Breast epithelium (tissue), 4 donors: Measurements from ENCODE around the gene KIAA2012. TPM values are rescaled to one million over a fixed set of nuclear protein-coding genes. Genes with fewer than 3 reads are reported as not detected.

Source experiments
- DNase-seq, 2 donors: peaks; one replicate each; pipeline ENCODE4 v3.0.0-alpha.2; 2019; ENCODE audit warnings: low spot score in 2 of 2
- H3K27ac ChIP-seq, 2 donors: fragments of 200-600 bp; sonication (generic) in 1 of 2; one replicate each; pipeline ENCODE4 v1.5.1; 2016 to 2019; ENCODE audit warnings: mild to moderate bottlenecking in 1 of 2
- H3K27me3 ChIP-seq, 2 donors: fragments of 200-600 bp; sonication (generic) in 1 of 2; one replicate each; pipeline versions ENCODE4 v1.5.1 to v1.6.0; 2017 to 2019; ENCODE audit warnings: control low read depth in 1 of 2, mild to moderate bottlenecking in 1 of 2
- H3K36me3 ChIP-seq: fragments of 200-600 bp; one replicate; pipeline ENCODE4 v1.5.1; 2019
- H3K4me1 ChIP-seq, 2 donors: fragments of 200-600 bp; sonication (generic); one replicate each; pipeline ENCODE4 v1.5.1; 2016 to 2019; ENCODE audit warnings: control low read depth in 1 of 2
- H3K4me3 ChIP-seq, 3 donors: fragments of 200-600 bp; sonication (generic); 1 replicate in 2 of 3; 2 replicates in 1 of 3; pipeline ENCODE4 v1.5.1; 2016 to 2019; ENCODE audit warnings: mild to moderate bottlenecking in 3 of 3, moderate library complexity in 2 of 3
- H3K9me3 ChIP-seq, 2 donors: fragments of 200-600 bp; sonication (generic) in 1 of 2; one replicate each; pipeline ENCODE4 v1.5.1; 2016 to 2019; ENCODE audit warnings: control low read depth in 1 of 2
- POLR2A ChIP-seq: fragments of 450-650 bp; IDR thresholded peaks from one replicate; pipeline ENCODE4 v1.6.1; 2016; ENCODE audit warnings: antibody characterized with exemption, mild to moderate bottlenecking, moderate library complexity
- POLR2AphosphoS5 ChIP-seq, 3 donors: sonication (generic); formaldehyde crosslinking; IDR thresholded peaks; one replicate each; pipeline ENCODE4 v1.6.1; 2017; ENCODE audit warnings: antibody characterized with exemption in 3 of 3
- intact Hi-C: fragments of 100-400 bp; cut with DNase I; formaldehyde crosslinking; loops from one replicate; pipeline ENCODE4 v1.15.1; 2023; ENCODE audit warnings: low total_unique reads
- total RNA-seq, 3 donors: library from RNA; depleted of rRNA; stranded (reverse); fragments of >200 nt; gene quantifications; one replicate each; pipeline ENCODE4 v1.1.0, GENCODE V29; 2016
- TF ChIP-seq, protein P1 (sequence below), 3 donors: fragments of 450-650 bp; IDR thresholded peaks; one replicate each; pipeline ENCODE4 v1.5.1; 2016 to 2017; ENCODE audit warnings: antibody characterized with exemption in 3 of 3, mild to moderate bottlenecking in 3 of 3, moderate library complexity in 3 of 3

KIAA2012 gene
- total RNA-seq, 3 donors from 2014 or later = not detected

DNA sequence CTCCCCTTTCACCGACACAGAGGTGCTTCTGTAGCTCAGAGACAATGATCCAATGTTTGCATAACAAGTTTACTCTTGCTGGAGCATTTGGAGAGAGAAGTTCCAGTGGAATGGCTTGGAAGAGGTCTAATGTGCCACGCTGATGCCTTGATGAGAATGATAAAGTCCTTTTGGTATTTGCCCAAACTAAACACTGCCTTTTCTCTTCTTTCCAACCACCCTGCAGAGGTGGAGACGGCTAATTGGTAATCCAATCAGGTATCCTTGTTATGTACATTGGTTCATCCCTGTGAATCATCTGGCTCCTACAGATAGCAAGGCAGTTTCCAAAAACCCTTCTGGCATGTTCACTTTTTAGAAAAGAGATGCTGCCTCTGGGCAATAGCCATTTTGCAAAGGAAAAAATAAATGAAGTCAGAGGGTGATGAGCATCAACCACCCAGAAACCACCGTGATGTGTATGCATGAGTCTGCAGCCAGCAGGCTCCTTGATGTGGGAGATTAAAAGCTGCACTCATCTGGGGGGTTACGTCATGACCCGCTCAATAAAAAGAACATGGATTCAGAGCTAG, 40.6 kb downstream of the KIAA2012 start:
- H3K4me3 ChIP-seq = no peak overlapping the region
- no peaks in the 10 kb centered on the region for H3K9me3 ChIP-seq
- no peaks in the 10 kb centered on the region for H3K27me3 ChIP-seq
- H3K4me1 ChIP-seq = no peaks in the 10 kb centered on the region
- H3K27ac ChIP-seq = peak overlapping the region; percentile 38 to 69
- TF ChIP-seq POLR2A = no peak
- TF ChIP-seq, protein P1, sequence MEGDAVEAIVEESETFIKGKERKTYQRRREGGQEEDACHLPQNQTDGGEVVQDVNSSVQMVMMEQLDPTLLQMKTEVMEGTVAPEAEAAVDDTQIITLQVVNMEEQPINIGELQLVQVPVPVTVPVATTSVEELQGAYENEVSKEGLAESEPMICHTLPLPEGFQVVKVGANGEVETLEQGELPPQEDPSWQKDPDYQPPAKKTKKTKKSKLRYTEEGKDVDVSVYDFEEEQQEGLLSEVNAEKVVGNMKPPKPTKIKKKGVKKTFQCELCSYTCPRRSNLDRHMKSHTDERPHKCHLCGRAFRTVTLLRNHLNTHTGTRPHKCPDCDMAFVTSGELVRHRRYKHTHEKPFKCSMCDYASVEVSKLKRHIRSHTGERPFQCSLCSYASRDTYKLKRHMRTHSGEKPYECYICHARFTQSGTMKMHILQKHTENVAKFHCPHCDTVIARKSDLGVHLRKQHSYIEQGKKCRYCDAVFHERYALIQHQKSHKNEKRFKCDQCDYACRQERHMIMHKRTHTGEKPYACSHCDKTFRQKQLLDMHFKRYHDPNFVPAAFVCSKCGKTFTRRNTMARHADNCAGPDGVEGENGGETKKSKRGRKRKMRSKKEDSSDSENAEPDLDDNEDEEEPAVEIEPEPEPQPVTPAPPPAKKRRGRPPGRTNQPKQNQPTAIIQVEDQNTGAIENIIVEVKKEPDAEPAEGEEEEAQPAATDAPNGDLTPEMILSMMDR (IDR thresholded peaks at IDR 0.05) = no peak
- no peak for TF ChIP-seq POLR2AphosphoS5 (IDR thresholded peaks at IDR 0.05)
- intact Hi-C loops = no loop called here
- DNase-seq = no peak
- no peaks in the 10 kb centered on the region for H3K36me3 ChIP-seq

DNA sequence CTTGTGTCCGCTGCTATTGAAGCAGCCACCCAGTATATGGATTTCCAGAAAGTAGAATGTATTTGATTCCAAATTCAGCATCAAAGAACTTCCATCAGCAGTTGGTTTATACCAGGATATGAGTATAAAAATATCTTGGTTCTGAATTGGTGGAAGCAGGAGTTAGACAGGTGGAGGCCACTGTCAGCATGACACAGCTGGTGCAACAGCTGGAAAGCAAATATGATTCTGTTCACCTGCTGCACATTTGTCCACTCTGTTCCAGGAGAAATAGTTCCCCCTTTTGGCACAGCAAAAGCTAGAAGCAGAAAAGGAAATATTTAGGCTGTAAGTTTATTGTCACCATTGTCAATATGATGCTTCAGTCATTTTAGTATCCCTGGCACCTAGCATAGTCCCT, 41.2 kb downstream of the KIAA2012 start:
- DNase-seq = no peak
- intact Hi-C loops = no loop called here
- no peaks in the 10 kb centered on the region for H3K36me3 ChIP-seq
- no peaks in the 10 kb centered on the region for H3K27me3 ChIP-seq
- H3K27ac ChIP-seq = peak overlapping the region in 1 of 2 donors; percentile 69
- no peaks in the 10 kb centered on the region for H3K9me3 ChIP-seq
- H3K4me3 ChIP-seq = no peak overlapping the region
- TF ChIP-seq POLR2AphosphoS5 (IDR thresholded peaks at IDR 0.05) (no peak), POLR2A (no peak)
- TF ChIP-seq, protein P1 (IDR thresholded peaks at IDR 0.05) = no peak
- H3K4me1 ChIP-seq = no peaks in the 10 kb centered on the region

DNA sequence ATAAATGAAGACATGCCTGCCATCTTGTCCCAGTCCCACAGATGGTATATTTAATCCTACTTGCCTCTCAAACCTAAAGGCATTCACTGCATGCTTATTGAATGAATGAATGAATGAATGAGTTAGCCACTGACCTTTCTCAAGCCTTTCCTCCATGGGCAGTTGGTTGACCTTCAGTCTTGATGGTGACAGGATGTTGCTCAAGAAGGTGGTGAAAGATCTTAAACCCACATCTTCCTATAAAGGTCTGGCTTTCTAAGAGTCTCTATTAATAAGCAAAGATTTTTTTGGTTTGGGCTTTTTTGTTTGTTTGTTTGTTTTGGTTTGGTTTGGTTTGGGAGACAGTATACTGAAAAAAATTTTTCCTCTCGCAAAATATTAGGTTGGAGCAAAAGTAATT, 41.7 kb downstream of the KIAA2012 start:
- TF ChIP-seq POLR2A (no peak), POLR2AphosphoS5 (IDR thresholded peaks at IDR 0.05) (no peak)
- TF ChIP-seq, protein P1 (IDR thresholded peaks at IDR 0.05) = no peak
- H3K4me3 ChIP-seq = no peak overlapping the region
- no peak for DNase-seq
- intact Hi-C loops = no loop called here
- no peaks in the 10 kb centered on the region for H3K9me3 ChIP-seq
- H3K27me3 ChIP-seq = no peaks in the 10 kb centered on the region
- H3K36me3 ChIP-seq = no peaks in the 10 kb centered on the region
- no peaks in the 10 kb centered on the region for H3K4me1 ChIP-seq
- no peak overlapping the region for H3K27ac ChIP-seq

DNA sequence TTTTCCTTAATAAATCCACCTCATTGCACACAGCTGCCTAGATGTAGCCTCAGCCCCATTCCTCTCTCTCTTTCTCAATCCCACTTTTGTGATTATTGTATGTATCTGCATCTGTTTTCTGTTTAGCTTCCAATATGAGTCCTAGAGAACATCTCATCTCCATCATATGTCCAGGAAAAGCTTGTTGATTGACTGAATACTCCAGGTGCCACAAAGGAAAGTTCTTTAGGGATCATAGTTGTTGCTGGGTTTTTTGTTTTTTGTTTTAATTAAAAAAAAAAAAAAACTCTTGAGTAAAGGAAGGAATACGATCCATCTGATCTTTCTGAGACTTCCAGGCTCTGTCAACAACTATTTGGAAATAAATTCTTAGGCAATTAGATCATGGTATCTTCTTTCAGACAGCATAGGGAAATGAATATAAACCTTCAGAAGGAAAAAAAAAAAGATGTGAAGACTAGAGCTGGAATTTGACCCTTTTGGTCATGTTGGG, 42.5 kb downstream of the KIAA2012 start:
- no peaks in the 10 kb centered on the region for H3K9me3 ChIP-seq
- no peak overlapping the region for H3K4me3 ChIP-seq
- DNase-seq = no peak
- intact Hi-C loops = no loop called here
- no peaks in the 10 kb centered on the region for H3K36me3 ChIP-seq
- H3K4me1 ChIP-seq = no peaks in the 10 kb centered on the region
- H3K27ac ChIP-seq = no peak overlapping the region
- no peak for TF ChIP-seq POLR2A
- TF ChIP-seq, protein P1 (IDR thresholded peaks at IDR 0.05) = no peak
- TF ChIP-seq POLR2AphosphoS5 (IDR thresholded peaks at IDR 0.05) = no peak
- no peaks in the 10 kb centered on the region for H3K27me3 ChIP-seq

DNA sequence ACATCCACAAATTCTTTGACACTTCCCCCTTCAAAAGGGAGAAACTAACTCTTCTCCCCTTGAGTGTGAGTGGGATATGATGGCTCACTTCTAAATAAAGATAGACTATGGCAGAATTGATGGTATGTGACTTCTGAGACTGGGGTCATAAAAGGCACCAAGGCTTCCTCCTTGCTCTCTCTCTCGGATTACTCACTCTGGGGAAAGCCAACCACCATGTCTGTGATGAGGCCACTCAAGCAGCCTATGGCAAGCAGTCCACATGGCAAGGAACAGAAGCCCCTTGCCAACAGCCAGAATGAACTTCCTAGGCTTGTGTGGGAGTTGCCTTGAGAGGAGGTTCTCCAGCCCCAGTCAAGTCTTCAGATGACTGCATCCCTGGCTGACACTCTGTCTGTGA, 43.6 kb downstream of the KIAA2012 start:
- H3K9me3 ChIP-seq = no peaks in the 10 kb centered on the region
- H3K36me3 ChIP-seq = no peaks in the 10 kb centered on the region
- H3K27me3 ChIP-seq = no peaks in the 10 kb centered on the region
- TF ChIP-seq POLR2AphosphoS5 (IDR thresholded peaks at IDR 0.05) (no peak), POLR2A (no peak)
- TF ChIP-seq, protein P1 (IDR thresholded peaks at IDR 0.05) = no peak
- no peak overlapping the region for H3K4me3 ChIP-seq
- intact Hi-C loops = no loop called here
- H3K27ac ChIP-seq = no peak overlapping the region
- no peak for DNase-seq
- no peaks in the 10 kb centered on the region for H3K4me1 ChIP-seq
